ENCODE results near the gene CADPS.

DNA sequence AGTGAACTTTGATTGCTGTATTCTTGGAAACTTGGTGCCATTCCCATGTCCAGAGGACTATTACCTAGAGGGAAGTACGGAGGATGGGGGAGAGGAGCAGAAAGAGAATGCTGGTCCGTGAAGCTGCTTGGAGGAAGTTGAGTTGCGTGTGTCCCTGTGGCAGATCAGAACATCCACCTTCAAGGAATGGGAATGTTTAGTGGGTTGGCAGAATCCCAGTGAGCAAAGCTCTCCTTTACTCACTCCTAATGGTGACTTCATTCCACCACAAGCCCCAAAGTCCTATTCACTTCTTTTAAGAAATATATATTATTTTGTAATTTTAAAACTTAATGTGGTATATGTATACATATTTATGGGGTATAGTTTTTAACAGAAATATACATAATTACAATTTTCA lies 254.0 kb downstream of the CADPS start:
- TF ChIP-seq, protein P1, sequence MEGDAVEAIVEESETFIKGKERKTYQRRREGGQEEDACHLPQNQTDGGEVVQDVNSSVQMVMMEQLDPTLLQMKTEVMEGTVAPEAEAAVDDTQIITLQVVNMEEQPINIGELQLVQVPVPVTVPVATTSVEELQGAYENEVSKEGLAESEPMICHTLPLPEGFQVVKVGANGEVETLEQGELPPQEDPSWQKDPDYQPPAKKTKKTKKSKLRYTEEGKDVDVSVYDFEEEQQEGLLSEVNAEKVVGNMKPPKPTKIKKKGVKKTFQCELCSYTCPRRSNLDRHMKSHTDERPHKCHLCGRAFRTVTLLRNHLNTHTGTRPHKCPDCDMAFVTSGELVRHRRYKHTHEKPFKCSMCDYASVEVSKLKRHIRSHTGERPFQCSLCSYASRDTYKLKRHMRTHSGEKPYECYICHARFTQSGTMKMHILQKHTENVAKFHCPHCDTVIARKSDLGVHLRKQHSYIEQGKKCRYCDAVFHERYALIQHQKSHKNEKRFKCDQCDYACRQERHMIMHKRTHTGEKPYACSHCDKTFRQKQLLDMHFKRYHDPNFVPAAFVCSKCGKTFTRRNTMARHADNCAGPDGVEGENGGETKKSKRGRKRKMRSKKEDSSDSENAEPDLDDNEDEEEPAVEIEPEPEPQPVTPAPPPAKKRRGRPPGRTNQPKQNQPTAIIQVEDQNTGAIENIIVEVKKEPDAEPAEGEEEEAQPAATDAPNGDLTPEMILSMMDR (IDR thresholded peaks at IDR 0.05) = no peak
- no peak for TF ChIP-seq ZFX (IDR thresholded peaks at IDR 0.05; ENCODE audit: borderline replicate concordance)

Data from 22Rv1 (cell line).